T1000 (cell line): Measurements from ENCODE around the gene NEGR1.

Experiments
- DNase-seq: peaks from one replicate; lab custom pipeline; 2025; ENCODE audit warnings: mixed read lengths; lab: John Stamatoyannopoulos, UW

NEGR1 gene

DNA sequence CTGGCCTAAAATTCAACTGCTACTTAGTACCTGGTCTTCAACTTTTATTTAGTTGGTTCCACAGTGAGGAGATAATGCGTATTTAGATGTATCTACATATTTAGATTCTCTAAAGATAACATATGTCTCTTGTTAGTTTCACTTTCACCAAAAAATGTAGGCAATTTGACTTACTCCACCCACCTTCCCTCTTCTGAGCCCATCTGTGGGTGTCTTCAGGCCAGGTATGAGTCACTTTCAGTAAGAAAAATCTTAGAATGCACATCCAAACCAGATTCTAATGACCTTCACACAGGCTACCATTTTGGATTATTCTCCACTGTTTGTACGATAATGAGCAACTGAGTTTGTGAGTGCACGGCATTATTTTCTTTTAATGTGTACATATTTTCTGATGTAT, 501.7 kb downstream of the NEGR1 start:
- no peak for DNase-seq

- DNase-seq, result no peak
Observed at GRCh38 chr1:71778940-71779339, 503.4 kb downstream of the NEGR1 start.

GRCh38 chr1:71777094-71777493, 505.2 kb downstream of the NEGR1 start:
- DNase-seq, result no peak

DNA sequence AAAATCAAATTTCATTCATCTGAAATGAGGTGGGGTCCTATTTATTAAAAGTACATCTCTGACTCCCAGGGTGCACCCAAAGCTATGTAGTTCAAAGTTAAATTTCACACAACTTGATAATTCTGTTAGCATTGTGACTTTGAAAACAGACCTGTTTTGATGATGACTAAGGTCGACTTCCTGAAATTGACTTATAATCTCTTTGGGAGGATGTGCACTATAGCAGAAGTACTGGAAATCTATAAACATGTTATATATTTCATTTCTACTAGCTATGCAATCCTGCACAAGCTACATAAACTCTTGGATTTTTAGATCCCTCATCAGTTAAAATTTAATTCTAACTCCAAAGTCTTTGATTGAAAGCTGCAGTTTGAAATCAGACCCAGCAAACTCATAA, 507.6 kb downstream of the NEGR1 start:
- no peak for DNase-seq

DNA sequence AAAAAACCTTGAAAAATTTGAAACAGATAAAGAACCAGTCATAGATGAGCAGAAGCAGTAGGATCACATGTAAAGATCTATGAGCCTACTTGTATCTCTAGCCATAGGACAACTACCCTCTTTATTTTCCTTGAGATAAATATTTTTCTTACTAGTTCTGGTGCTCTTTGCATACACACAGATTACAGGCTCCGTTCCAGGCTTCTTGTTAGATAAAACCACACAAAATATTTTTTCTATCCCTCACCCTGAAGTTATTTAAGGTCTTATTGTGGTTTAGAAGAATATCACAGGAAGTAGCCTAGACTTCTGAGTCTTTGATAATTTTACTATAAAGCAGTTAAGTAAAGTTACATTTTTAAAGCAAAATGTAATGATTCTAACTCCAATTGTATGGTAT, 512.2 kb downstream of the NEGR1 start:
- no peak for DNase-seq

- DNase-seq, result no peak
Observed at GRCh38 chr1:71766748-71767147, 515.6 kb downstream of the NEGR1 start.

- DNase-seq, result no peak
Observed at GRCh38 chr1:71762514-71763255, 519.7 kb downstream of the NEGR1 start.

DNA sequence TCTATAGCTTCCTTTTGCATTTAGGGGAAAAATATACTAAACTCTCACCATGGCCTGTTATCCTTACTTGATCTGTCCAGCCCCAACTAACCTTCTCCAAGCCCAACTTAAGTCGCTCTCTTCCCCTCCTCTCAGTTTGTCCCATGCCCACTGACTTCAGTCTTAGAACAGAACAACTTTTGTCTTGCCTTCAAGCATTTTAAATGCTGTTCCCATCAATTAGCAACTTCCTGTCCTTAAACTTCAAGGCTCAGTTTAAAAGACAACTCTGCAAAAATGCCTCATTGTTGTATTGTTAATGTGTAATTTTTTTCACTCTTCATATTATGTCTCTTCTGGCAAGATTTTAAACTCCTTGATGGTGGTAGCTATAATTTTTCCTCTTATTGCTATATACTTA, 526.9 kb downstream of the NEGR1 start:
- no peak for DNase-seq

- DNase-seq, result no peak
Observed at GRCh38 chr1:71753746-71754145, 528.6 kb downstream of the NEGR1 start.

- DNase-seq, result no peak
Observed at GRCh38 chr1:71745326-71745725, 537.0 kb downstream of the NEGR1 start.

- no peak for DNase-seq
Observed at GRCh38 chr1:71743862-71744261, 538.5 kb downstream of the NEGR1 start.

- DNase-seq, result no peak
Observed at GRCh38 chr1:71738910-71739309, 543.4 kb downstream of the NEGR1 start.

DNA sequence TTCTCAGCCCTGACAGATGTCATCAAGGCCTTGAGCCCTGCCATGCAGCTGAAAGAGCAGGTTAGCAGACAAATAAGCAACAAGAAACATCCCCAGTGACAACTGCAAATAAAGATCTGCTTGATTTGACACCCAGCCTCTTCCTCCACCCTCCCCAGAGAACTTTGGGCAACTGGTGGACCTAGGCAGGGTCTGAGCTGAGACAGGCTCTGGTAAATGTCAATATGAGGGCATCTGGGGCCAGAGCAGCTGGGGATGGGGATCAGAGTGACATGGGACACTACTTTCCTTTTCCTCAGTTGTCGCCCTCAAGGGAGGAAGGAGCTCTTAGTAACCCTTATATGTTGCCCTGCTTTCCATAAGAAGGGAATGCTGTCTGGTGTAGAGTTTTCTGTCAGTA, 544.1 kb downstream of the NEGR1 start:
- no peak for DNase-seq

DNA sequence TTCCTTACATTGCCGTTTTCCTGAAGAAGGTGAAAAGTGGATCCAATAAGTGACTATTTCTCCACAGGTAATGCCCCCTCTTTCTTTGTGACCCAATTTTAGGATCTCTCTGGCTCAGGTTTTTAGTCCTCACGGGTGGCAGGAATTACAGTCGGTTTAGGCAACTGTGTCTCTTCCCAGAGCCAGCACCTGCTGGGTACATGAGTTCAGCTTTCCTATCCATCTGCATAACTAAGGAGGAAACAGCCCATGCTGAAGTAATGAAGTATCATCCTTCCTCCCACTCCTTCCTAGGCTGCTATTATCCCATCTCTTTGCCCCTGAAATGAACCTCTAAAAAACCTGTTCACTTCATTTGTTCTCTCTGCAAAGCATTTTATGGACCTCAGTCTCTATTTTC, 544.6 kb downstream of the NEGR1 start:
- DNase-seq, result no peak

DNA sequence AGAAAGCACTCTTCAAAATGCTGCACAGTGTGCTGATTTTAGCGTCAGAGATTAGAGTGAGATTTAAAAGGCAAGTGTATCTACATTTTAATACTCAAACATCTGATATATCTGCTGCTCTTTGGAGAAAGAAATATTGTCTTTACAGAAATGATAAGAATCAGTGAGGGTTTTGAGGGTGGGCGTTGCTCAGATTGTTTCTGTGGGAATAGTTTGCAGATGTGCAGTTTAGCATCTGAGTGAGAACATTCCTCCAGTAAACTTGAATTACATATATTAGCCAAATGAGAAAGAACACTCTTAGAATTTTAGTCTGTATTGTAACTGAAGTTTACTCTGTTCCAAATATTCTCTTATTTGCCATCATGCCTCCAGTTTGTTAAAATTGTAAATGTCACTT, 549.2 kb downstream of the NEGR1 start:
- no peak for DNase-seq

- DNase-seq, result no peak
Observed at GRCh38 chr1:71721532-71721931, 560.8 kb downstream of the NEGR1 start.

GRCh38 chr1:71719330-71719729, 563.0 kb downstream of the NEGR1 start:
- DNase-seq, result no peak

- no peak for DNase-seq
Observed at GRCh38 chr1:71717186-71717585, 565.2 kb downstream of the NEGR1 start.

DNA sequence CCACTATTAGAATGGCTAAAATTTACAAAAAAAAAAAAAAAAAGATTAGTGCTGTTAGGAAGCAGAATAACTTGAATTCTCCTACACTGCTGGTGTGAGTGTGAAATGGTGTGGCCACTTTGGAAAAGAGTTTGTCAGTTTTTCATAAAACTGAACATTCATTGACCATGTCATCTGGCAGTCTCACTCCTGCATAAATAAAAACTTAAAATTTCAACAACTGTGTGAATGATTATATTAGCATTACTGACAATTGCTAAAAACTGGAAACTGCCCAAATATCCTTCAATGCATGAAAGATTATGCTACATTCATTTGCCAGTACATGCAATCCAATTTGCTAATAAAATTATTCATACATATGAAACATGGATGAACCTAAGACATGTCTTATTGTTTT, 570.9 kb downstream of the NEGR1 start:
- no peak for DNase-seq

DNA sequence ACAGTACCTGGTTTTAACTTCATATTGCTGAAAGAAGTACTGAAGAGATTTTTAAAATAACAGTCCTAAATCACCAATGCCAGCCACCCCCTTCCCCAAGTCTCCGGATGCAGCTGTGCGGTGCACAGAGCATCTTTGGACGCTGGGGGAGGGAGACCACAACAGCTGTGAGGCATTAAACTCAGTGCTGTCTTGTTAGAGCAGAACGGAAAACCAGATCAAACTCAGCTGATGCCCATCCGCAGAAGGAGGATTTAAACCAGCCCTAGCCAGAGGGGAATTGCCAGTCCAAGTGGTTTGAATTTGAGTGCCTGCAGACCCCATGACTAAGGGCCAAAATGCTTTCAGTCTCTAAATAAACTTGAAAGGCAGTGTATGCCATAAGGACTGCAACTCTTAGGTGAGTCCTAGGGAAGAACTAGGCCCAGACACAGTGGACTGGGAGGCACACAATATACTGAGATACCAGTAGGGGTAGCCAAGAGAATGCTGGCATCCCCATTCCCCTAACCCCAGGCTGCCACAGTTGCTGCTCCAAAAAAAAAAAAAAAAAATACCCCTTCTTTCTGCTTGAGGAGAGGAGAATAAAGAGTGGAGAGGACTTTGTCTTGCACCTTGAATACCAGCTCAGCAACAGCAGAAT, 576.2 kb downstream of the NEGR1 start:
- no peak for DNase-seq

GRCh38 chr1:71698186-71698585, 584.2 kb downstream of the NEGR1 start:
- no peak for DNase-seq

DNA sequence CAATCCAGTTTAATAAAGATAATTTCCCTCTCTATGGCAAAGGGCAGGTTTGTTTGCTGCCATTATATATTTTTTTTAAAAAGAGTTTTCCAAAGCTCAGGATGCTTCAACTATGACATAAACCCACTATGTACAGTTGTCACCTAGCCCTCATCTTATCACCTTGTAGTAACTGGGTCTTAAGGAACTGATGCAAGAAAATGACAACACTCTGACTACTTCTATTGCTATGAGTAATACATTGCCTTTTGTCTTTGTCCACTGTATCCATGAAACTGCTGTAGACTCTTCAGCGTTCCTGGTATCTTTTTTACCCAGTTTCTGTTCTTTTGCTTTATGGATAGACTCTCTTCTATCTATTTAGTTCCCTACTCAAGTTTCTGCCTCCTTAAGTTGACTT, 586.5 kb downstream of the NEGR1 start:
- no peak for DNase-seq

GRCh38 chr1:71695084-71695483, 587.3 kb downstream of the NEGR1 start:
- DNase-seq, result no peak

- no peak for DNase-seq
Observed at GRCh38 chr1:71693581-71693980, 588.8 kb downstream of the NEGR1 start.
